Ectodermal cell (in vitro differentiated cells): ENCODE results near the gene ARF3.
A peak's percentile ranks its signal among the peaks of the same experiment; 100 is the strongest.

Experiments
- H3K27ac ChIP-seq: 2 replicates; pipeline ENCODE4 v1.7.0; 2013; ENCODE audit warnings: mild to moderate bottlenecking, low read depth, low read length; ENCODE audit not compliant: insufficient read depth, poor library complexity, severe bottlenecking
- H3K27me3 ChIP-seq: 2 replicates; pipeline ENCODE4 v1.7.0; 2013; ENCODE audit warnings: mild to moderate bottlenecking, low read length; ENCODE audit not compliant: insufficient read depth, control insufficient read depth, poor library complexity, severe bottlenecking
- H3K36me3 ChIP-seq: one replicate; pipeline ENCODE4 v1.7.0; 2013; ENCODE audit warnings: low read length; ENCODE audit not compliant: control insufficient read depth, insufficient read depth
- H3K4me1 ChIP-seq: one replicate; pipeline ENCODE4 v1.7.0; 2013; ENCODE audit warnings: low read length; ENCODE audit not compliant: control insufficient read depth, insufficient read depth
- H3K4me3 ChIP-seq: 2 replicates; pipeline ENCODE4 v1.7.0; 2013; ENCODE audit warnings: low read depth, low read length, control low read depth; ENCODE audit not compliant: insufficient read depth
- H3K9me3 ChIP-seq: 2 replicates; pipeline ENCODE4 v1.7.0; 2013; ENCODE audit warnings: mild to moderate bottlenecking, low read length, moderate library complexity; ENCODE audit not compliant: control insufficient read depth
- WGBS, 2 experiments: methylation state at CpG; one replicate each; pipeline ENCODE4 v1.1.7; 2013; ENCODE audit warnings: missing lambda C conversion rate in 2 of 2; 5-methylcytosine and 5-hydroxymethylcytosine counted together

Gene ARF3

DNA sequence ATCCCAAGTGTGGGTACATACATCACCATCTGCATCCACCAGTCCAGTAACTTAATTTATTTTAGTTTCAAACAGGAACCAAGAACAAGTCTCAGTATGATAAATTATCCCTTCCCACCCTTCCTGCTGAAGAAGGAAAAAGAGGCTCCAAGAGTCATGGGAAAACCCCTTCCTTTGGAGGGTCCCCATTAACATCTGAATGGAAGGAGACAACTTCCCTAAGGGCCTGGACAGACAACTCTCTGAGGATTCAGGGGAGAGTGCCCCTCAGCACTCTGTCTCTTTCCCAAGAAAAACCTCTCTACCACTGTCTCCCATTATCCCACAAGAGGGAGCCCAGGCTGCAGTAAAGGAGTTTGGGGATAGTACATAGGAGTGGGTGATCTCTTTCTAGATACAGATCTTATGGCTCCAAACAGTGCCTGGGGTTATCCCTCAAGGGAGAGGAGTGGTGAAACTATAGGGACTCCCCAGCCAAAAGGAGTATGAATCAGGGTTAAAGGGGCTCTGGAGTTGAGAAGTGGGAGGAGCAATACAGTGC lies 8.1 kb upstream of the ARF3 start:
- Histone ChIP-seq H3K4me1 (peaks cover 18% of the 10 kb centered on the region), H3K4me3 (no peak overlapping the region), H3K9me3 (no peaks in the 10 kb centered on the region), H3K36me3 (no peaks in the 10 kb centered on the region), H3K27ac (no peak overlapping the region), H3K27me3 (peaks cover 21% of the 10 kb centered on the region)

GRCh38 chr12:48961801-48962200 lies 4.5 kb upstream of the ARF3 start:
- no peak overlapping the region for H3K4me3 ChIP-seq
- H3K9me3 ChIP-seq, result no peaks in the 10 kb centered on the region
- H3K27me3 ChIP-seq, result no peaks in the 10 kb centered on the region
- no peaks in the 10 kb centered on the region for H3K4me1 ChIP-seq
- no peaks in the 10 kb centered on the region for H3K36me3 ChIP-seq
- H3K27ac ChIP-seq, result no peak overlapping the region

GRCh38 chr12:48961331-48961730 lies 4.0 kb upstream of the ARF3 start:
- H3K4me3 ChIP-seq, result no peak overlapping the region
- no peaks in the 10 kb centered on the region for H3K4me1 ChIP-seq
- no peaks in the 10 kb centered on the region for H3K36me3 ChIP-seq
- H3K27ac ChIP-seq, result no peak overlapping the region
- no peaks in the 10 kb centered on the region for H3K9me3 ChIP-seq
- 51 to 55% methylated on average over 4 of the region's 4 CpGs for WGBS, 2 experiments
- H3K27me3 ChIP-seq, result no peaks in the 10 kb centered on the region

GRCh38 chr12:48960834-48961233 lies 3.5 kb upstream of the ARF3 start:
- no peaks in the 10 kb centered on the region for H3K4me1 ChIP-seq
- no peak overlapping the region for H3K27ac ChIP-seq
- no peaks in the 10 kb centered on the region for H3K9me3 ChIP-seq
- no peak overlapping the region for H3K4me3 ChIP-seq
- WGBS, 2 experiments, result 83 to 90% methylated on average over 3 of the region's 3 CpGs
- no peaks in the 10 kb centered on the region for H3K27me3 ChIP-seq
- no peaks in the 10 kb centered on the region for H3K36me3 ChIP-seq

GRCh38 chr12:48958049-48958388 lies 732 bp upstream of the ARF3 start:
- Histone ChIP-seq H3K9me3 (no peaks in the 10 kb centered on the region), H3K4me3 (peak overlapping the region; percentile 96), H3K4me1 (peaks cover 12% of the 10 kb centered on the region), H3K36me3 (no peaks in the 10 kb centered on the region), H3K27ac (peak overlapping the region; percentile 19), H3K27me3 (no peaks in the 10 kb centered on the region)
- 59 to 64% methylated on average over 3 of the region's 3 CpGs for WGBS, 2 experiments

DNA sequence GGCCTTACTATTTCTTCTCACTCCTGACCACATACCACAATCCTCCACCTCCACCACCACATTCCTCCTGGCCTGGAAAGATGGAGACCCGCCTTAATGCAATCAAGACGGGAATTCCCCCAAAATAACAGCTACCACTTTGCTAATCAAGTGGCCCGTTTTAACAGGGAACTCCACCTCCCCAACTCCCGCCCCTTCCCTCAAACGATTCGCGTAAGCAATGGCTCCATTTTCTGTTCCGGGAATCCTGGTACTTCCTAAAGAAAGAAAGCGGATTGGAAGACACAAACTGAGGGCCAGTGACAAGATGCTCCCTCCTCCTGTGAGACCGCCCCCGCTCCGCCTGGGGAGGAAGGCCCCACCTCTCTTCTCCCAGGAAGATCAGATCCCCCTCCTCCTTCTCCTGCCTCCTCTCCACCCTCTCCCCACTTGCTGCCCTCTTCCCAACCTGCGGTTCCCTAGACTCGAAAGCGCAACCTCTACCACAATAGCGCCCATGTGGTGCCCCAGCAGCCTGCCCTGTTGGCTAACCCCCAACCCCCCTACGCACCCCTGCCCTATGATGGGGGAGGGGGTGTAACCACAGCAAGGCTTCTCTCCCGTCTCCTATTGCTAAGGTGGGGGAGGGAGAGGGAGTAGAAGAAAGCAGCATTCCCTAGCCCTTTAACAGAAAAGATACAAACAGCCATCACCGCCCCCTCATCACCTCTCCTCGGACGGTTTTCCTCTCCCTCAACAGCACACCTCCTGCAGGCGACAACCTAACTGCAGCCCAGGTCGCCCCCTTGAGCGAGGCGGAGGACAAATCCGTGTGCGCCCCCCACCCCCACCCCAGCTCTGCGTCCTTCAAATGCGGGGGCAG lies 777 bp downstream of the ARF3 start:
- Histone ChIP-seq H3K4me1 (peaks cover 12% of the 10 kb centered on the region), H3K27me3 (no peaks in the 10 kb centered on the region), H3K27ac (peak overlapping the region; percentile 84), H3K36me3 (no peaks in the 10 kb centered on the region), H3K9me3 (no peaks in the 10 kb centered on the region), H3K4me3 (peak overlapping the region; percentile 96)
- 0% methylated on average over 27 of the region's 29 CpGs for WGBS, 2 experiments

GRCh38 chr12:48954841-48955501 lies 2.3 kb downstream of the ARF3 start:
- no peaks in the 10 kb centered on the region for H3K9me3 ChIP-seq
- no peak overlapping the region for H3K27ac ChIP-seq
- peaks cover 4% of the 10 kb centered on the region for H3K36me3 ChIP-seq
- H3K4me1 ChIP-seq, result peaks cover 12% of the 10 kb centered on the region
- no peak overlapping the region for H3K4me3 ChIP-seq
- WGBS, 2 experiments, result 87 to 94% methylated on average over 3 of the region's 3 CpGs
- H3K27me3 ChIP-seq, result no peaks in the 10 kb centered on the region

GRCh38 chr12:48954061-48954460 lies 3.2 kb downstream of the ARF3 start:
- H3K4me1 ChIP-seq, result peaks cover 12% of the 10 kb centered on the region
- H3K9me3 ChIP-seq, result no peaks in the 10 kb centered on the region
- no peaks in the 10 kb centered on the region for H3K27me3 ChIP-seq
- no peak overlapping the region for H3K27ac ChIP-seq
- peaks cover 4% of the 10 kb centered on the region for H3K36me3 ChIP-seq
- no peak overlapping the region for H3K4me3 ChIP-seq
- WGBS, 2 experiments, result 90 to 95% methylated on average over 3 of the region's 3 CpGs

DNA sequence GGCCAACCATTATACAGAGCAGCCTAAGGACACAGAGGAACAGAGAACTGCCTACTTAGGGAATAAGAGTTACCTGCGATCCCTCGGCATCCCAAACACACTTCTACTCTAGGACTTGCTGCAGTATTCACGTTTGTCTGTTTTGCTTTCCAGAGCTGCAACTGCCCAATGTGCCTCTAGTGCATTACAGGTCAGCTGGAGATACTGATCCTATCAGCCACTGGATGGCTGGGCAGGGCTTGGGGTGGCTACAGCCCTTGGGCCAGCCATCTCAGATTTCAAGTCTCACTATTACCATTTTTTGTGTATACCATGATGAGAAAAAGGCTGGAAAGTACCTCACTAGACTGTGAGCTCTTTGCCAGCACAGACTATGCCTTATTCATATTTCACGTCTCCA lies 4.6 kb downstream of the ARF3 start:
- WGBS, 2 experiments, result 95 to 96% methylated on average over 4 of the region's 4 CpGs
- H3K36me3 ChIP-seq, result peaks cover 4% of the 10 kb centered on the region

DNA sequence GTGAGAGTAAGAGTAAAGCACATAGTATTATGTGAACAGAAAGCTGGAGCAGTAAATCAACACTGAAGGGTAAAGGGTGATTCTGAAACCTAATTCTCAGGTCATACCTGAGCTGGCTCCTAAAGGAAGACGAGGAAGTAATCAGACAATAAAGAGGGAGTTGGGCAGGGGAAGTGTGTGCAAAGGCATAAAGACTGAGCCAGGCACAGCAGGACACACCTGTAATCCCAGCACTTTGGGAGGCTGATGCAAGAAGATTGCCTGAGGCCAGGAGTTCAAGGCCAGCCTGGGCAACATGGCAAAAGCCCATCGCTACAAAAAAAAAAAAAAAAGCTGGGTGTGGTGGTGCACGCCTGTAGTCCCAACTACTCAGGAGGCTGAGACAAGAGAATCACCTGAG lies 9.6 kb downstream of the ARF3 start:
- H3K27ac ChIP-seq, result no peak overlapping the region
- WGBS, 2 experiments, result 96 to 97% methylated on average over 3 of the region's 3 CpGs
- H3K4me1 ChIP-seq, result no peaks in the 10 kb centered on the region
- no peak overlapping the region for H3K4me3 ChIP-seq
- H3K27me3 ChIP-seq, result no peaks in the 10 kb centered on the region
- peaks cover 4% of the 10 kb centered on the region for H3K36me3 ChIP-seq
- H3K9me3 ChIP-seq, result no peaks in the 10 kb centered on the region

More for the DNA sequence above, 4.6 kb downstream of the ARF3 start:
- Histone ChIP-seq H3K27ac (no peak overlapping the region), H3K9me3 (no peaks in the 10 kb centered on the region), H3K27me3 (no peaks in the 10 kb centered on the region), H3K4me1 (peaks cover 12% of the 10 kb centered on the region), H3K4me3 (no peak overlapping the region)
